Activated CD8-positive, alpha-beta memory T cell treated with anti-CD3 and anti-CD28 coated beads, Interleukin-2, amount 50 U/mL, for 4 hours (primary cell): ENCODE data around the gene RARRES2.
"Not testable (repeated sequence)": the region's sequence is repeated elsewhere in the genome, so short reads cannot be mapped to it uniquely, and the experiment has no call there.

Experiments used
- DNase-seq: peaks from one replicate; pipeline ENCODE4 v3.0.0-alpha.2; 2020

The RARRES2 gene

GRCh38 chr7:150313367-150313809, 28.0 kb downstream of the RARRES2 start:
- DNase-seq = no peak

DNA sequence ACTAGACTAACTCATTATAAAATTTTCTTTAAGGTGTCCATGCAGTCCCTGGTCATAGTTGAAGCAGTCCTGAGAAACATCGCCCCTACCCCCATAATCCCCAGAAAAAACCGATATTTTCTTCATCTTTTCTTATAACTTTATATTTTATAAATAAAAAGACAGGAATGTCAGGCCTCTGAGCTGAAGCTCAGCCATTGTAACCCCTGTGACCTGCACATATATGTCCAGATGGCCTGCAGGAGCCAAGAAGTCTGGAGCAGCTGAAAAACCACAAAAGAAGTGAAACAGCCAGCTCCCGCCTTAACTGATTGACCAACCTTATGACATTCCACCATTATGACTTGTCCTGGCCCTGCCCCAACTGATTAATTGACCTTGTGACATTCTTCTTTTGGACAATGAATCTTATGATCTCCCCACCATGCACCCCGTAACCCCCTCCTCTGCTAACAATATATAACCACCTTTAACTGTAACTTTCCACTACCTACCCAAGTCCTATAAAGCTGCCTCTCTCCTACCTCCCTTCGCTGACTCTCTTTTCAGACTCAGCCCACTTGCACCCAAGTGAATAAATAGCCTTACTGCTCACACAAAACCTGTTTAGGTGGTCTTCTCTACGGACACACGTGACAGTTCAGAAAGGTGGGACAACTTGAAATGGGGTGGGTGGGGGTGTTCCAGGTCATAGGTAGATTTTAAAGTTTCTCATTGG, 28.6 kb downstream of the RARRES2 start:
- DNase-seq = not testable (repeated sequence)

DNA sequence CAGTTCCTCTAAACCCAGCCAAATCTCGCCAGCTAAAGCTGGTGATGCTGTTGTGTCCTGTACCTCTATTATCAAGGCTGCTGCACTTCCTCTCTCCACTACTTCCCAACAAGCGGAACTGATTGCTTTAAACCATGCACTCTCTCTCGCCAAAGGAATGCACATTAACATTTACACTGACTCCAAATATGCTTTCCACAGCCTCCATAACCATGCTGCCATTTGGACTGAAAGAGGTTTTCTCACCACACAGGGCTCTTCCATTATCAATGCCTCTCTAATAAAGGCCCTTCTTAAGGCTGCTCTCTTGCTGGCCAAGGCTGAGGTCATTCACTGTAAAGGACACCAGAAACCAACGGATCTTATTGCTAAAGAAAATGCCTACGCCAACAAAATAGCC, 29.7 kb downstream of the RARRES2 start:
- no peak for DNase-seq

DNA sequence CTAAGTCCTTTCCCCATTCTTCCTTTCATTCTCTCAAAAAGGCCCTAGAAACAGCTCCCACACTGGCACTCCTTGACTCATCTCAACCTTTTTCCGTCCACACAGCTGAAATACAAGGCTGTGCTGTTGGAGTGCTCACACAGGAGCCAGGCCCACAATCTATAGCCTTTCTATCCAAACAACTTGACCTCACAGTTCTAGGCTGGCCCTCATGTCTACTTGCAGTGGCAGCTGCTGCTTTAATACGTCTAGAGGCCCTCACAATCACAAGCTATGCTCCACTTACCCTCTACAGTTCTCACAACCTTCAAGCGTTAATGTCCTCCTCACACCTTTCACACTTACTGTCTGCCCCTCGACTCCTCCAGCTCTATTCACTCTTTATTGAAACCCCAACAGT, 30.3 kb downstream of the RARRES2 start:
- DNase-seq = no peak

GRCh38 chr7:150308575-150308974, 32.9 kb downstream of the RARRES2 start:
- DNase-seq = no peak

DNA sequence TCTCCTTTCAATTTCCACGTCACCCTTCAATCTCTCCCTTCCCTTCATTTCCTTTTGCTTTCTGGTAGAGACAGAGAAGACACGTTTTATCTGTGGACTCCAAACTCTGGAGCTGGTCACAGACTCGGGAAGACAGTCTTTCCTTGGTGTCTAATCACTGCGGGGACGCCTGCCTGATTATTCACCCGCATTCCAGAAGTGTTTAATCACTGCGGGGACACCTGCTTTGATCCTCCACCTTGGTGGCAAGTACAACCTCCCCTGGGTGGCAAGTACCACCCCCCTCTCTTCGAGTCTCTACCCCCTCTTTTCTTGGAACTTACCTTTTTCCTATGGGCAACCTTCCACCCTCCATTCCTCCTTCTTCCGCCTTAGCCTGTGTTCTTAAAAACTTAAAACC, 33.5 kb downstream of the RARRES2 start:
- no peak for DNase-seq

GRCh38 chr7:150307129-150307528, 34.3 kb downstream of the RARRES2 start:
- DNase-seq = no peak

- not testable (repeated sequence) for DNase-seq
These were observed 35.1 kb downstream of the RARRES2 start for GRCh38 chr7:150306377-150306776.

- not testable (repeated sequence) for DNase-seq
These were observed 35.5 kb downstream of the RARRES2 start for GRCh38 chr7:150305903-150306284.

DNA sequence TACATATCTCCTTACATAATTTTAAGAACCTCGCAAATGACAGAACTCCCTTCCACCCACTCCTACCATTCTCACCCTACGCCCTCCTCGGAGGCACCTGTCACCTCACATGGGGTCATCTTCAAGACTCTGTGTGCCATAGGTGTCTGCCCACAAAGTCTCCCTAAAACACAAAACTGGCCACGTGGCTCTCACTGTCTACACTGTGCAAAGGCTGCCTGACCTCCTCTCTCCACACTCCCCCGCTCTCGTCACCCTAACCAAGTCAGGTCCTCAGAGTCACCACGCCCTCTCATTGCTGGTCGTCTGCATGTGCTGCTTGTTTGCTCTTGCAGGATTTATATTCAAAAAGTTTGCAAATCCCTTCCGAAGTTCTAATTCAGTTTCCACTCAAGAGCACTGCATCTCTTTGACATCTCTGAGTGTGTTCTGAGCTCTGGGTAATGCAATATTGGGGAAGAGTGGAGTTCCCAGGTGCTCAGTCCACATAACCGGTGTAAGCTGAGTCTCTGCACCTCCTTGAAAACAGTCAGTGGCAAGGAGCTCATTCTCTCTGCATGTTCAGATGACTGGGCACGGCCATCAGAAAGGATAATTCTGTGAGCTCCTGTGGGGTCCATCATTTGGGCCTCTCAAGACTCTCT, 36.0 kb downstream of the RARRES2 start:
- not testable (repeated sequence) for DNase-seq

DNA sequence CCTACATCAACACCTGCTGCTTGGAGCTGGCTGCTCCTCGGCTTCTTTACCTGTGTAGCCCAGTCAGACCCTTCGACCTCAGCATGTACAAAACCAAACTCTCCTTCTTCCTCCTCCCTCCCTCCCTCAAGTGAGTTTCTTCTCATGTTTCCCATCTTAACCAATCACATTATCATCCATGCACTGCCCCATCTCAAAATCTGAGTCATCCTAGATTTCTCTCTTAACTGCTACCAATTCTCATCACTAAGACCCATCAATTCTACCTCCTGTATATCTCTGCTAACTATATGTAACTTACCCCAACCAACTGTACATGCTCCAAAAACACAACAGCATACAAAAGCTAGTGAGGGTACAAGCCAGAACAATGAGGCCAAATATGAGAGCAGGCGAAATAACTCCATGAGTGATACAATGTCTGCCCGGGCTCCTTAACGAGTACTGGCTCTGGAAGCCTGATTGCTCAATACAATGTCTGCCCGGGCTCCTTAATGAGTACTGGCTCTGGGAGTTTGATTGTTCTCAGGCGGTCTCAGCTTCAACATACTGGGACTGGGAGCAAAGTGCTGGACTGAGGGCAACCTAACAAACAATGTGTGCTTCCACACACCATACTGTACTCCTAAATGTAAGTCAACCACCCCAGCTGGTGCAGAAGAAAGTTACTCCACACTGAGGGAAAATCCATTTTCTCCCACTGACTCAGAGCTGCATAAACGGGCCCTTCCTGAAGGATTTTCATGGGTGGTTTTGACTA, 36.8 kb downstream of the RARRES2 start:
- not testable (repeated sequence) for DNase-seq

DNA sequence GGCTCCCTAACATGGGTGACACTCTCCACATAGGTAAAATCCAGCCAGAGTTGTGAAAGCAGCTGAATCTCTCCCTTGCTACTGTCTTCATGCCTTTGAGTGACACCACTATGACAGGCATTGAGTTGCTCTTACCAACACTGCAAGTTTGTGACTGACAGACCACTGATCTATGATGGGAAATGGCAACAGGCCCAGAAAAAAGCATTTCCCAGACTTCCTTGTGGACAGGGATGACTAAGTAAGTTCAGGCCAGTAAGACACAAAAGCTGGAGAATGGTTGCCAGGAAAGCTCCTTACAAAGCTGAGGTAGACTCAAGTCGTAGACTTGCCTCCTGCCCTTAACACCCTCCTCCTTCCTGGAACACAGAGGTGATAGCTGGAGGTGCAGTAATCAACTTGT, 38.5 kb downstream of the RARRES2 start:
- DNase-seq = not testable (repeated sequence)

GRCh38 chr7:150297978-150298377, 43.5 kb downstream of the RARRES2 start:
- DNase-seq = not testable (repeated sequence)

- not testable (repeated sequence) for DNase-seq
These were observed 44.6 kb downstream of the RARRES2 start for GRCh38 chr7:150296802-150297201.

GRCh38 chr7:150295614-150296013, 45.8 kb downstream of the RARRES2 start:
- DNase-seq = not testable (repeated sequence)

DNA sequence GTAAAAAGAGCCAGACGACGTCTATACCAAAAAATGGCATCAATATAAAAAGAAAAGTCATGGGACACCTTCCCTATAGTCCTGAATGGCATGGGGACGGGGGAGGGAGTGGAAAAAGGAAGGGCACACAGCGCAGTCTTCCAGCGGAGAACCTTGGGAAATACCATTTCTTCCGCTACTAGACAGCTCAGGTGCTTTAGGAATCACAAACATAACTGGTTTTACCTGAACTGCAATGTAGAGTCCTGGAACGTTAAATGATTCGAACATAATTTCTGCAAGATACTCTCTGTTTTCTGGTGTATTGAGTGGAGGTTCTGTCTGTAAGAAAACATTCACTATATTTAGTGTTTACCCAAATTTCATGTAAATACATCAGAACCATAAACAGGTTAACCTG, 46.4 kb downstream of the RARRES2 start:
- DNase-seq = not testable (repeated sequence)

DNA sequence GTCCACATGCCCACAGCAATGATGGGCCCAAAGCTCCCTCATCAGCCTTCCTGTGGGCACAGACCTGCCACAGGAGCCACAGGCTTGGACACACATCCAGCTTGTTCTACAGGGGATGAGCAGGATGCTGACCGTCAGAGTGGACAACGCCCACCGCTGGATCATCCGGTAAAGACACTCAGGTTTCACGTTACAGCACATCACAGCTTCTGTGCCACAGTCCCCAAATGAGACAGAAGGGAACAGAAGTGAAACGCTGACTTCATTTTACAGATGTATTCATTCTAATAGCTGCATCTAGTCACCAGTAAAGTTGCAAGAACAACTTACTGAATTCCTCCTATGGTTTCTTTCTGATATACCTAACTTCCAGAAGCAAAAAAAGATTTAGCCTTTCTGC, 51.1 kb downstream of the RARRES2 start:
- not testable (repeated sequence) for DNase-seq

DNA sequence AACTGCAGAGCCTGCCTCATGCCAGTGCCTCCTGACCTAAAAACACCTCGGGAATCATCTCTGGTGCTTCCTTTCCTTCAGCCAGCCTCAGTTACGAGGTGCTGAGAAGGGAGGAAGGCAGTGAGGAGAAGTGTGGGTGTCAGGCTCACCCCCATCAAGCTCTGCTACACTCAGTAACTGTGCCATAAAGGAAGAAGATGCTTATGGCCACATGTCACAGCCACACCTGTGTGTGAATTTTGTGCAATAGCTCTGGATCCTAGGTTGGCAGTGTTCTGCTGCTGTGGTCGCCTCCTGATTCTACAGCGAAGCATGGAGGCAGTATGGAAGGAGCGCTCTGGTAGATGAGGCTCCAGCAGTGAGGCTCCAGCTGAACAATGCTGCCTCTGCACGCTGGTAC, 52.6 kb downstream of the RARRES2 start:
- DNase-seq = not testable (repeated sequence)
